GM12878 (cell line): ENCODE measurements around the gene UGT3A2. TPM values are rescaled to one million over a fixed set of nuclear protein-coding genes. Genes with fewer than 3 reads are reported as not detected.

ENCODE experiments used
- BACH1 ChIP-seq: fragments of 450-650 bp; IDR thresholded peaks from 2 replicates; pipeline ENCODE4 v1.6.1; 2017; ENCODE audit warnings: mild to moderate bottlenecking, borderline replicate concordance
- GABPA ChIP-seq: IDR thresholded peaks from 2 replicates; pipeline ENCODE4 v1.6.1; 2014; ENCODE audit warnings: antibody characterized with exemption, low read depth, mild to moderate bottlenecking, inconsistent platforms
- HCFC1 ChIP-seq: fragments of 150-350 bp; IDR thresholded peaks from 2 replicates; pipeline ENCODE4 v1.6.1; 2014; ENCODE audit warnings: low read length
- IRF4 ChIP-seq: IDR thresholded peaks from 2 replicates; pipeline ENCODE4 v1.6.1; 2011; ENCODE audit warnings: low read depth, low read length
- MTA2 ChIP-seq: fragments of 450-650 bp; IDR thresholded peaks from 2 replicates; pipeline ENCODE4 v1.6.1; 2016; ENCODE audit warnings: low read depth, mild to moderate bottlenecking, moderate library complexity
- MXI1 ChIP-seq: fragments of 150-350 bp; IDR thresholded peaks from 2 replicates; pipeline ENCODE4 v1.6.1; 2011; ENCODE audit warnings: low read depth, mild to moderate bottlenecking, inconsistent platforms, low read length, improper control_type of control experiment
- NKRF ChIP-seq: fragments of 450-650 bp; conservative IDR thresholded peaks from 2 replicates; pipeline ENCODE4 v1.6.1; 2017; ENCODE audit warnings: mild to moderate bottlenecking, moderate library complexity
- POU2F2 ChIP-seq: IDR thresholded peaks from 3 replicates; pipeline ENCODE4 v1.6.1; 2011; ENCODE audit warnings: low read depth, mild to moderate bottlenecking, low read length, borderline replicate concordance
- PRDM15 ChIP-seq: fragments of 450-650 bp; formaldehyde crosslinking; IDR thresholded peaks from 2 replicates; pipeline ENCODE4 v1.4.0; 2020; ENCODE audit warnings: mild to moderate bottlenecking, moderate library complexity
- WRNIP1 ChIP-seq: IDR thresholded peaks from 2 replicates; pipeline ENCODE4 v1.6.1; 2011; ENCODE audit warnings: low read depth, low read length, improper control_type of control experiment, borderline replicate concordance
- polyA plus RNA-seq, 11 experiments: library from polyadenylated mRNA; depleted of rRNA in 4 of 11; unstranded in 6 of 11; stranded (reverse) in 5 of 11; fragments of >200 nt; fragmentation: Nextera tagmentation in 4 of 11; fragmentation: Illumina TruSeq in 1 of 11; extraction: Ambion mirVana in 4 of 11; extraction: Trizol in 1 of 11; gene quantifications; 1 replicate in 1 of 11; 2 replicates in 10 of 11; pipeline versions ENCODE4 v1.2.1 to v1.2.3, GENCODE V29; 2011 to 2016; ENCODE audit warnings: inconsistent platforms in 2 of 11, missing spikeins in 2 of 11, low read depth in 1 of 11
- total RNA-seq, 4 experiments: library from RNA; depleted of rRNA in 3 of 4; stranded (reverse); fragments of >200 nt in 3 of 4; fragmentation: Illumina TruSeq in 1 of 4; extraction: Trizol in 1 of 4; gene quantifications; 2 replicates each; pipeline versions ENCODE4 v1.2.1 to v1.2.3, GENCODE V29; 2013 to 2021

UGT3A2 gene
- total and polyA plus RNA-seq, 10 of the 15 experiments (the other 5 are each of a cell fraction or from before 2014, with no cell fraction given) = 0.02 to 0.50 (median 0.09) TPM; not detected in 7

- TF ChIP-seq PRDM15 (no peak), WRNIP1 (no peak), MTA2 (no peak), IRF4 (no peak), POU2F2 (no peak), GABPA (no peak), HCFC1 (no peak), MXI1 (no peak), BACH1 (no peak), NKRF (no peak)
Measured at GRCh38 chr5:36099748-36100147, 33.1 kb upstream of the UGT3A2 start (continued).
